Renal cortical epithelial cell (primary cell): ENCODE results near the gene RPGRIP1L. TPM values are rescaled to one million over a fixed set of nuclear protein-coding genes. Genes with fewer than 3 reads are reported as not detected.

Source experiments
- DNase-seq: peaks from one replicate; pipeline ENCODE4 v3.0.0-alpha.2; 2011; ENCODE audit warnings: low read depth
- total RNA-seq: library from RNA; depleted of rRNA; stranded (reverse); fragments of >200 nt; gene quantifications from 2 replicates; pipeline ENCODE4 v1.2.3, GENCODE V29; 2014

The RPGRIP1L gene
- 11.6 and 24.2 TPM in 2 replicates for total RNA-seq

GRCh38 chr16:53703590-53704444, at the start of gene RPGRIP1L, which contains the start of gene FTO:
Gene RPGRIP1L, minus strand, starts transcription at chr16:53703859. Its CDS starts 3,136 bp downstream, at chr16:53700723.
Gene FTO, plus strand, starts transcription at chr16:53704156.
- DNase-seq, result peak; percentile 98

GRCh38 chr16:53753431-53753830, 49.8 kb upstream of the RPGRIP1L start:
- no peak for DNase-seq

GRCh38 chr16:53752560-53752959, 48.9 kb upstream of the RPGRIP1L start:
- DNase-seq, result no peak

GRCh38 chr16:53745753-53746266, 42.2 kb upstream of the RPGRIP1L start:
- DNase-seq, result peak; percentile 88

GRCh38 chr16:53745086-53745485, 41.4 kb upstream of the RPGRIP1L start:
- DNase-seq, result peak; percentile 96

GRCh38 chr16:53744449-53744848, 40.8 kb upstream of the RPGRIP1L start:
- peak; percentile 74 for DNase-seq

- DNase-seq, result peak; percentile 57
Observed at GRCh38 chr16:53743149-53743566, 39.5 kb upstream of the RPGRIP1L start.

- no peak for DNase-seq
Observed at GRCh38 chr16:53741546-53741945, 37.9 kb upstream of the RPGRIP1L start.

- DNase-seq, result no peak
Observed at GRCh38 chr16:53740933-53741531, 37.4 kb upstream of the RPGRIP1L start.

- DNase-seq, result no peak
Observed at GRCh38 chr16:53740476-53740875, 36.8 kb upstream of the RPGRIP1L start.

- DNase-seq, result no peak
Observed at GRCh38 chr16:53737552-53737951, 33.9 kb upstream of the RPGRIP1L start.

GRCh38 chr16:53736297-53736696, 32.6 kb upstream of the RPGRIP1L start:
- no peak for DNase-seq

GRCh38 chr16:53734908-53735307, 31.2 kb upstream of the RPGRIP1L start:
- no peak for DNase-seq

- DNase-seq, result peak; percentile 38
Observed at GRCh38 chr16:53732296-53732929, 28.8 kb upstream of the RPGRIP1L start.

- DNase-seq, result no peak
Observed at GRCh38 chr16:53730693-53731092, 27.0 kb upstream of the RPGRIP1L start.

GRCh38 chr16:53726625-53727024, 23.0 kb upstream of the RPGRIP1L start:
- peak; percentile 95 for DNase-seq

- no peak for DNase-seq
Observed at GRCh38 chr16:53721017-53721416, 17.4 kb upstream of the RPGRIP1L start.

- no peak for DNase-seq
Observed at GRCh38 chr16:53717577-53717976, 13.9 kb upstream of the RPGRIP1L start.

GRCh38 chr16:53715023-53715384, 11.3 kb upstream of the RPGRIP1L start:
- DNase-seq, result no peak

- DNase-seq, result no peak
Observed at GRCh38 chr16:53714205-53715022, 10.8 kb upstream of the RPGRIP1L start.

GRCh38 chr16:53713403-53714204, 9.9 kb upstream of the RPGRIP1L start:
- DNase-seq, result no peak
